Thymus (tissue), 11 donors: Measurements from ENCODE around the gene ARHGAP44. TPM values are rescaled to one million over a fixed set of nuclear protein-coding genes. Genes with fewer than 3 reads are reported as not detected.

Experiments used
- DNase-seq, 9 donors: peaks; one replicate each; pipeline ENCODE4 v3.0.0-alpha.2; 2013; ENCODE audit warnings: low spot score in 9 of 9, low read depth in 6 of 9, missing footprints in 1 of 9
- H3K27ac ChIP-seq, 2 donors: one replicate each; pipeline ENCODE4 v1.5.1; 2013; ENCODE audit warnings: control low read depth in 1 of 2, low read depth in 1 of 2, low read length in 1 of 2, mild to moderate bottlenecking in 1 of 2, moderate library complexity in 1 of 2
- H3K27me3 ChIP-seq, 2 donors: one replicate each; pipeline ENCODE4 v1.5.1; 2013; ENCODE audit warnings: low read length in 1 of 2; ENCODE audit not compliant: control insufficient read depth in 2 of 2, insufficient read depth in 1 of 2
- H3K36me3 ChIP-seq, 2 donors: one replicate each; pipeline ENCODE4 v1.5.1; 2013; ENCODE audit warnings: low read length in 1 of 2, mild to moderate bottlenecking in 1 of 2, moderate library complexity in 1 of 2; ENCODE audit not compliant: control insufficient read depth in 2 of 2, insufficient read depth in 2 of 2
- H3K4me1 ChIP-seq, 2 donors: one replicate each; pipeline ENCODE4 v1.5.1; 2013; ENCODE audit warnings: low read length in 2 of 2; ENCODE audit not compliant: control insufficient read depth in 2 of 2, insufficient read depth in 2 of 2
- H3K4me3 ChIP-seq, 2 donors: one replicate each; pipeline ENCODE4 v1.5.1; 2013; ENCODE audit warnings: low read length in 2 of 2, control low read depth in 1 of 2, mild to moderate bottlenecking in 1 of 2
- H3K9me3 ChIP-seq, 2 donors: one replicate each; pipeline ENCODE4 v1.5.1; 2013; ENCODE audit warnings: low read length in 1 of 2, mild to moderate bottlenecking in 1 of 2; ENCODE audit not compliant: control insufficient read depth in 2 of 2, insufficient read depth in 1 of 2
- WGBS: extraction: QIAGEN DNeasy Blood & Tissue Kit; methylation state at CpG from one replicate; pipeline ENCODE4 v1.1.7; 2013; 5-methylcytosine and 5-hydroxymethylcytosine counted together
- polyA plus RNA-seq: library from polyadenylated mRNA; stranded (reverse); fragments of 200-250 nt; gene quantifications from one replicate; pipeline ENCODE4 v1.2.3, GENCODE V29; 2013
- total RNA-seq: library from RNA; stranded (reverse); fragments of 120-200 nt; gene quantifications from one replicate; pipeline ENCODE4 v1.2.4, GENCODE V29; 2013
- donor health status: healthy.

The ARHGAP44 gene
- total and polyA plus RNA-seq, 2 donors, result 0.61 to 2.2 TPM

DNA sequence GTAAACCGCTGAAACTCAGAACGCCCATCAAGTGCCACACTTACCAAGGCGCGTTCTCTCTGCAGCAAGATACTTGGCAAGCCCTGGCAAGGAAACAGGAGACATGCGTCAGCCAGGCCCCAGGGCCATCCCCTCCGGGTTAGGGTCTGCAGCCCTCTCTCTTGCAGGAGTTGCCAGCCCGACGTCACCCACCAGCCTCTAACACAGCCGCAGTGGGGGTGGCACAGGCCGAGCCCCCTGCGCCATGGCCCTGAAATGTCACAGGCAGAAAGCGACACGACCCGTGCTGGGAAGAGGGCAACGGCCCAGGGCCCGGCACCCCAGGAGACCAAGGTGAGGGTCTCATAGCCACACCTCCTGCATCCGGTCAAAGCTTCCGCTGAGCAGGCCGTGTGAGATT lies 206.6 kb downstream of the ARHGAP44 start:
- WGBS, result 98% methylated on average over 19 of the region's 19 CpGs
- peaks cover 77 to 95% of the 10 kb centered on the region in 2 donors for H3K36me3 ChIP-seq
- no peak for DNase-seq
- no peaks in the 10 kb centered on the region for H3K9me3 ChIP-seq
- no peak overlapping the region for H3K4me3 ChIP-seq
- H3K4me1 ChIP-seq, result no peaks in the 10 kb centered on the region
- H3K27me3 ChIP-seq, result no peaks in the 10 kb centered on the region
- no peak overlapping the region for H3K27ac ChIP-seq

DNA sequence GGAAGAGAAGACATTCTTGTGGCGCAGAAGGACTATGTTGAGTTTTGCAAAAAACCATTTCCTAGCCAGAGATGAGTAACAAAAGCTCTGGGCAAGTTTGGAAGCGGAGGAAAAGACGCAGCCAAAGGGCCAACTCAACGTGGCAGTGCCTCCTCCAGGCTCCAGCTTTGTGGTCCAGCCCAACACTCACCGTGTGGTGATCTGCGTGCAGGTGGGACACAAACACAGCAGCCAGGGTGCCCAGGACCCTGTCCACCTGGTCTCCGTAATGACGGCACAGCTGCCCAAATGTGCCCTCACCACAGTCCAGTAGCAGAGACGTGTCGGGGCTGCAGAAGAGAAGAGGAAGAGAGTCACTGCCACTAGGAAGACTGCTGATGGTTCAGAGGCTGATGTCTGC lies 207.1 kb downstream of the ARHGAP44 start:
- Histone ChIP-seq H3K9me3 (no peaks in the 10 kb centered on the region), H3K27ac (no peak overlapping the region), H3K4me3 (no peak overlapping the region), H3K4me1 (no peaks in the 10 kb centered on the region), H3K36me3 (peaks cover 76 to 92% of the 10 kb centered on the region in 2 donors), H3K27me3 (no peaks in the 10 kb centered on the region)
- DNase-seq, result no peak
- 97% methylated on average over 10 of the region's 10 CpGs for WGBS

DNA sequence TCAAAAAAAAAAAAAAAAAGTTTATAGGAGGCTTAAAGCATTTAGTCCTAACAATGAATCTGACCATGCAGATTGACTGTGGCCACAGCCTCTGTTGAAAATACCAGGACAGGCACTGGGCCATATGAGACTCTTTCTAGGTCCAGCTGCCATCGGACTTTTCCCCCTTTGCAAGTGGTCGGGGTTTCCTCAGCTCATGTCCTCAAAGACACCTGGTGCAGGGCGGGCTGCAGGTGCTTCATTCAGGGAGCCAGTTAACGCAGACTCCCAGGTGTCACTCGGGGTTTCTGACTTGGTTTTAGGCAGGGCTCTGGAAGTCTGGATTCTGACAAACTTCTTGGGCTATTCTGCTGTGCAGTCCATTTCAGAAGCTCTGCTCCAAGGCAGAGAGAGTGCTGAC lies 207.6 kb downstream of the ARHGAP44 start:
- WGBS, result 89% methylated on average over 5 of the region's 5 CpGs
- DNase-seq, result no peak
- Histone ChIP-seq H3K4me3 (no peak overlapping the region), H3K36me3 (peaks cover 79 to 91% of the 10 kb centered on the region in 2 donors), H3K4me1 (no peaks in the 10 kb centered on the region), H3K9me3 (no peaks in the 10 kb centered on the region), H3K27ac (no peak overlapping the region), H3K27me3 (no peaks in the 10 kb centered on the region)

DNA sequence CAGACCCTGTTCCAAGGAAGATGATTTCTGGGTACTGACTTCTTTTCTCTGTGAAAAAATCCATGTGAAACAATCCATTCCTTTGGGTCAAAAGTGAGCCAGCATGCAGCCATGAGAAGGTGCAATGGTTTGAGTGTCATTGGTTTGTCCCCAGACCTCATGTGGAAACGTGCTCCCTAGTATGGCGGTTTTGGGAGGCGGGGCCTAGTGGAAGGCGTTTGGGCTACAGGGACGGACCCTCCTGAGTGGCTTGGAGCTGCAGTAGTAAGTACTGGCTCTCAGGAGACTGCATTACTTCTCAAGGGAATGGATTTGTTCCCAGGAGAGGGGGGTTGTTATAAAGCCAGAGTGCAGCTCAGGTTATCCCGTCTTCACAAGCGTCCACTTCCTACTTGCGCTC lies 209.2 kb downstream of the ARHGAP44 start:
- no peak overlapping the region for H3K27ac ChIP-seq
- H3K36me3 ChIP-seq, result peaks cover 82 to 89% of the 10 kb centered on the region in 2 donors
- H3K9me3 ChIP-seq, result no peaks in the 10 kb centered on the region
- no peak overlapping the region for H3K4me3 ChIP-seq
- H3K4me1 ChIP-seq, result no peaks in the 10 kb centered on the region
- no peaks in the 10 kb centered on the region for H3K27me3 ChIP-seq
- whole genome bisulfite sequencing, result 98% methylated on average over 8 of the region's 8 CpGs
- no peak for DNase-seq

DNA sequence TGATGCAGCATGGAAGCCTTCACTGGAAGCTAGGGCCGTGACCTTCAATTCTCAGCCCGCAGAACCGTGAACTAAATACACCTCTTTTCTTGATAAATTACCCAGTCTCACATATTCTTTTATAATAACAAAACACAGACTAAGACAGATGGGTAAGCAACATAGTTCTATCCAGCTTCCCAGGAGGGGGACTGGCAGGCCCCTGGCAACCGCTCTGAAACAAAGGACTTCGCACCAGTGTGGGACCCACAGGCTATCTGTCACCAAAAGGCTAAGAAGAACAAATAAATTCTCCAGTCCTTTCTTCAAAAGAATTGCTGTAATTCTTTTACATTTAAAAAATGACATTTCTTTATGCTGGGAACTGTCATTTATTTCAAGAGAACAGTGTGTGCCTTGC lies 209.6 kb downstream of the ARHGAP44 start:
- Histone ChIP-seq H3K9me3 (no peaks in the 10 kb centered on the region), H3K27me3 (no peaks in the 10 kb centered on the region), H3K4me3 (no peak overlapping the region), H3K36me3 (peaks cover 82 to 89% of the 10 kb centered on the region in 2 donors), H3K27ac (no peak overlapping the region), H3K4me1 (no peaks in the 10 kb centered on the region)
- DNase-seq, result no peak
- 98% methylated on average over 5 of the region's 5 CpGs for WGBS

DNA sequence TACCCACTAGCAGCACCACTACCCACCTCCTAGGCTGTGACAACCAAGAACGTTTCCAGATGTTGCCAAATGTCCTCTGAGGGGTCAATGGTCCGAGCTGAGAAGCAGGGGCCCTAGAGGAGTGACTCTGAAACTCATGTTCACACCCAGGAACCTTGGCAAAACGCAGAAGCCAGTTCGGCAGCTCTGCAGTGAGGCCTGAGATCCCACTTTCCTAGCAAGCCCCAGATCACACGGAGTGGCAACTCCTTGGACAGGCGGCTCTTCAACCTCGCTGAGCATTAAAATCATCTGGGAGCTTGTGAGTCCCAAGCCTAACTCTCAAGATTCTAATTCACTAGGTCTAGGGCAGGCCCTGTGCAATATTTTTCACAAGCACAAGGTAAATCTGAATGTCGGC lies 211.3 kb downstream of the ARHGAP44 start:
- H3K27ac ChIP-seq, result no peak overlapping the region
- no peaks in the 10 kb centered on the region for H3K27me3 ChIP-seq
- DNase-seq, result no peak
- no peak overlapping the region for H3K4me3 ChIP-seq
- no peaks in the 10 kb centered on the region for H3K4me1 ChIP-seq
- peaks cover 77 to 87% of the 10 kb centered on the region in 2 donors for H3K36me3 ChIP-seq
- 92% methylated on average over 8 of the region's 8 CpGs for WGBS
- H3K9me3 ChIP-seq, result no peaks in the 10 kb centered on the region

DNA sequence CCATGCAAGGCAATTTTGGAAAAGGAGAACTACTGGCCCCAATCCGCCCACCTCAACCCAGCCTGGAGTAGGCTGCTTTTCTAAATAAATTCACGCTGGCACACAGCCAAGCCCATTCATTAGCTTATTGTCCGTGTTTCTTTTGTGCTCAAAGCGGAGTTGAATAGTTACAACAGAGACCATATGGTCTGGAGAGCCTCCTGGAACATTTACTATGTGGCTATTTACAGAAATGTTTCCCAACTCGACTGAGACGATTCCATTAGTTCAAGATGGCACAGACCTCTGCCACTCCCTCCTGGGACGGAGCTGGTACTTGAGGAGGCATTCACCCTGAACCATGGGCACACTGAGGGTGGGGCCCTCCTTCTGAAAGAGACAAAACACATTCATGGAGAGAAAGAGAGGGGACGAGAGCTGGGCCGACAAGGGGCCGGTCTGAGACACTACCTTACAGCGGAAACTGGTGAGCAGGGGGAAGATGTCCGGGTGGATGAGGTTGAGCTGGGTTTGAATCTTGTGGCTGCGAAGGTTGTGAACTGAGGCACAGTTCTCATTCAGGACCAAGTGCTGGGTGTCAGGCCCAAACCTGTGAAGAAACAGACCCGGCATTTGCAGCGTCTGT lies 212.8 kb downstream of the ARHGAP44 start:
- no peak for DNase-seq
- no peak overlapping the region for H3K4me3 ChIP-seq
- H3K27me3 ChIP-seq, result no peaks in the 10 kb centered on the region
- H3K4me1 ChIP-seq, result no peaks in the 10 kb centered on the region
- no peaks in the 10 kb centered on the region for H3K9me3 ChIP-seq
- H3K27ac ChIP-seq, result no peak overlapping the region
- H3K36me3 ChIP-seq, result peaks cover 64 to 80% of the 10 kb centered on the region in 2 donors
- WGBS, result 94% methylated on average over 15 of the region's 15 CpGs

DNA sequence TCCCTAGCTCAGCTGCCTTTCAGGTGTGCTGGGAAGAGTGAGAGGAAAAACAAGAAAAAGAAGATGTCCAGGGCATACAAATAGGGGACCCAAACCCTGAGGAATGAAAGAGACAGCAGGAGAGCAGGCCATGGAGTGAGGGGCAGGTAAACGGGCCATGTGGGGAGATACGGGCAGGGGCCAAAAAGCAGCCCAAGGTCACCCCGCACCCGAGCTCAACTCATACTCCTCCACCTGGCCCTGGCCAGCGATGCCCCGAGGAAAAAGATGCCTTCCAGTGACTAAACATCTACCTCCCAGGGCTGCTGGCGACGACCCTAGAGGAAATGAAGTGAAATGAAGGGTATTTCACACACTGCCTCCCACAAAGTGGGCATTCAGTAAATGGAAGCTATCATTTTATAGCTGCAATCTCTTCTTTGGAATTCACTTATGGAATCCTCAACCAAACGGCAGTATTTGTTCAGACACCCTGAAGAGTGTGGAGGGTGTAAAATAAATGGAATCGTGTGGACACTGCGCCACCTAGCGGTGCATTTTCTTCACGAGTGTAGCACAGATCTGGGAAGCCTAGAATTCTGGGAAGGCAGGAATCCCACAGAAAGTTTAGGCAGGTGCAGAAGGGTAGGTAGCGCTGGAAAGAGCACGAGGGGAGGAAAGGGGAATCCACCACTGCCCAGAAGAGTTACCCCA lies 213.6 kb downstream of the ARHGAP44 start:
- no peak overlapping the region for H3K4me3 ChIP-seq
- no peaks in the 10 kb centered on the region for H3K9me3 ChIP-seq
- no peaks in the 10 kb centered on the region for H3K27me3 ChIP-seq
- H3K27ac ChIP-seq, result no peak overlapping the region
- H3K36me3 ChIP-seq, result peaks cover 62 to 72% of the 10 kb centered on the region in 2 donors
- no peaks in the 10 kb centered on the region for H3K4me1 ChIP-seq
- peak in 4 of 9 donors; percentile 18 to 55 (median 38) for DNase-seq
- 69% methylated on average over 15 of the region's 15 CpGs for WGBS

DNA sequence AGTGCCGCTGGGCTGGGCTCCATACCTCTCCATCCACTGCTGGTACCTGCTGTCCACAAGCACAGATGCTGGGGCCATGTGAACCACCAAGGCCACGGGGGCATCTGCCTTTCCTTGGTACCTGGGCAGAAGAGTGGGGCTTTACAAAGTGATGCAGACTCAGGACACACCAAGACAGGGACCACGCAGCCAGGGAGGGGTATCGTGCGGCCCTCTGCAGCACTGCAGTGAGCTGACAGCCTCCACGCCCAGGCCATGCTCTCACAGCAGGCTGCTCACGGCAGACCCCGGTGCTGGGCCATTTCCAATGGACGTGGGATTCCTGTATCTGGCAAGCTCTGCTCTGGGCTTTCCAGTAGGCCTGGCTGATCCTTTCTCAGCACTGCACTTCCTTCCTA lies 214.2 kb downstream of the ARHGAP44 start:
- Histone ChIP-seq H3K4me3 (no peak overlapping the region), H3K27ac (no peak overlapping the region), H3K9me3 (no peaks in the 10 kb centered on the region), H3K27me3 (no peaks in the 10 kb centered on the region), H3K36me3 (peaks cover 58 to 69% of the 10 kb centered on the region in 2 donors), H3K4me1 (no peaks in the 10 kb centered on the region)
- 96% methylated on average over 9 of the region's 9 CpGs for WGBS
- no peak for DNase-seq
